HepG2 (cell line): Measurements from ENCODE around the gene NAV2. TPM values are rescaled to one million over a fixed set of nuclear protein-coding genes. Genes with fewer than 3 reads are reported as not detected.

Experiments used
- ATAC-seq: fragments of 200-7000 bp; cut with Tn5 transposase; 3 replicates; pipeline ENCODE4 v1.9.1; 2020; ENCODE audit warnings: mild to moderate bottlenecking, moderate library complexity
- BruUV-seq: library from RNA; stranded (reverse); fragments of 400-500 nt; replicated peaks from 2 replicates; lab custom pipeline; 2021; lab: Mats Ljungman, UMichigan
- CTCF ChIA-PET: fragments of 300-600 bp; formaldehyde crosslinking; extraction: SDS; loops from one replicate; lab custom pipeline; 2021; ENCODE audit warnings: low total read pairs, inconsistent platforms, low intra/inter-chr PET ratio; lab: Yijun Ruan, JAX
- POLR2A ChIA-PET: fragments of 350-600 bp; sonication (Branson Sonifier 250); formaldehyde crosslinking; loops from one replicate; lab custom pipeline; 2020; ENCODE audit warnings: antibody characterized with exemption, inconsistent platforms; lab: Yijun Ruan, JAX
- DNase-seq: peaks from one replicate; pipeline ENCODE4 v3.0.0-alpha.2; 2015; ENCODE audit warnings: low spot score
- FAIRE-seq: peaks from 3 replicates; lab custom pipeline; 2011; peaks lifted over from hg19 to GRCh38; lab: Jason Lieb, UNC
- H2AFZ ChIP-seq: one replicate; pipeline ENCODE4 v1.6.1; 2011; ENCODE audit warnings: low read length, inconsistent platforms
- H3K27ac ChIP-seq: fragments of 300-600 bp; 3 replicates; pipeline ENCODE4 v1.8.0; 2011; ENCODE audit warnings: mixed run types, mild to moderate bottlenecking, mixed read lengths, low read length, inconsistent platforms; ENCODE audit not compliant: insufficient read depth; ENCODE audit errors: extremely low read length
- H3K27me3 ChIP-seq, 2 experiments: fragments of 200-600 bp in 1 of 2; 2 replicates in 1 of 2; 3 replicates in 1 of 2; pipeline versions ENCODE4 v1.6.0 to v1.8.0; 2011; ENCODE audit warnings: low read length in 2 of 2, mild to moderate bottlenecking in 2 of 2, moderate library complexity in 2 of 2, inconsistent platforms in 1 of 2; ENCODE audit not compliant: insufficient read depth in 2 of 2, control insufficient read depth in 1 of 2
- H3K36me3 ChIP-seq, 2 experiments: fragments of 200-600 bp in 1 of 2; replicated peaks in 1 of 2; 2 replicates in 1 of 2; 3 replicates in 1 of 2; pipeline versions ENCODE4 v1.5.1 to v1.8.0; 2011; ENCODE audit warnings: low read length in 2 of 2, inconsistent platforms in 1 of 2; ENCODE audit not compliant: insufficient read depth in 2 of 2, control insufficient read depth in 1 of 2
- H3K4me1 ChIP-seq: 2 replicates; pipeline ENCODE4 v1.5.1; 2012; ENCODE audit warnings: low read length, inconsistent platforms; ENCODE audit not compliant: insufficient read depth
- H3K4me2 ChIP-seq: 2 replicates; pipeline ENCODE4 v1.6.0; 2011; ENCODE audit warnings: low read depth, low read length, inconsistent platforms
- H3K4me3 ChIP-seq, 3 experiments: fragments of 200-600 bp in 1 of 3; sonication (generic), shearing (Covaris generic) in 1 of 3; replicated peaks in 1 of 3; 2 replicates each; pipeline ENCODE4 v1.5.1; 2011 to 2016; ENCODE audit warnings: low read length in 3 of 3, inconsistent platforms in 2 of 3, low read depth in 2 of 3, mild to moderate bottlenecking in 2 of 3, control low read depth in 1 of 3, mixed read lengths in 1 of 3; ENCODE audit not compliant: insufficient read depth in 1 of 3
- H3K79me2 ChIP-seq: one replicate; pipeline ENCODE4 v1.6.1; 2011; ENCODE audit warnings: low read length, inconsistent platforms; ENCODE audit not compliant: insufficient read depth
- H3K9ac ChIP-seq: 2 replicates; pipeline ENCODE4 v1.6.0; 2011; ENCODE audit warnings: mild to moderate bottlenecking, low read depth, low read length, inconsistent platforms; ENCODE audit not compliant: insufficient read depth
- H3K9me3 ChIP-seq: 2 replicates; pipeline ENCODE4 v1.5.1; 2012; ENCODE audit warnings: mild to moderate bottlenecking, low read length
- H4K20me1 ChIP-seq: 2 replicates; pipeline ENCODE4 v1.6.0; 2011; ENCODE audit warnings: inconsistent platforms, mild to moderate bottlenecking, low read length, moderate library complexity; ENCODE audit not compliant: insufficient read depth
- BRCA1 ChIP-seq: sonication (generic); formaldehyde crosslinking; IDR thresholded peaks from 2 replicates; pipeline ENCODE4 v1.4.0; 2020; ENCODE audit warnings: missing genetic modification reagents
- DRAP1 ChIP-seq: IDR thresholded peaks from 2 replicates; pipeline ENCODE4 v1.6.1; 2016; ENCODE audit warnings: missing genetic modification reagents, missing compliant biosample characterization
- ESRRA ChIP-seq: sonication (generic); formaldehyde crosslinking; IDR thresholded peaks from 2 replicates; pipeline ENCODE4 v1.5.1; 2020; ENCODE audit warnings: mild to moderate bottlenecking, low read depth, missing genetic modification reagents
- FOXP4 ChIP-seq: sonication (generic); formaldehyde crosslinking; IDR thresholded peaks from 2 replicates; pipeline ENCODE4 v1.4.0; 2020; ENCODE audit warnings: missing genetic modification reagents
- GABPA ChIP-seq, 2 experiments: IDR thresholded peaks; 2 replicates each; pipeline ENCODE4 v1.6.1; 2011 to 2016; ENCODE audit warnings: low read depth in 2 of 2, low read length in 1 of 2, missing biosample characterization in 1 of 2, missing genetic modification characterization in 1 of 2
- HMGXB3 ChIP-seq: sonication (generic); formaldehyde crosslinking; IDR thresholded peaks from 2 replicates; pipeline ENCODE4 v1.4.0; 2020; ENCODE audit warnings: missing genetic modification reagents, borderline replicate concordance
- RFX3 ChIP-seq: IDR thresholded peaks from 2 replicates; pipeline ENCODE4 v1.6.1; 2016; ENCODE audit warnings: missing biosample characterization, missing genetic modification reagents
- SNAPC2 ChIP-seq: sonication (generic); formaldehyde crosslinking; IDR thresholded peaks from 2 replicates; pipeline ENCODE4 v1.8.1; 2022; ENCODE audit warnings: mild to moderate bottlenecking, missing genetic modification reagents
- TFDP1 ChIP-seq: IDR thresholded peaks from 2 replicates; pipeline ENCODE4 v1.6.1; 2016; ENCODE audit warnings: missing compliant biosample characterization, missing genetic modification reagents, borderline replicate concordance
- USF2 ChIP-seq, 2 experiments: sonication (generic) in 1 of 2; formaldehyde crosslinking in 1 of 2; IDR thresholded peaks; 2 replicates each; pipeline versions ENCODE4 v1.5.1 to v1.6.1; 2011 to 2020; ENCODE audit warnings: borderline replicate concordance in 1 of 2, low read depth in 1 of 2, low read length in 1 of 2, mild to moderate bottlenecking in 1 of 2, missing genetic modification reagents in 1 of 2, moderate library complexity in 1 of 2
- ZNF207 ChIP-seq: fragments of 450-650 bp; IDR thresholded peaks from 2 replicates; pipeline ENCODE4 v1.6.1; 2016; ENCODE audit warnings: antibody characterized with exemption, borderline replicate concordance
- ZNF782 ChIP-seq: sonication (generic); formaldehyde crosslinking; IDR thresholded peaks from 2 replicates; pipeline ENCODE4 v1.4.0; 2020; ENCODE audit warnings: missing genetic modification reagents, mild to moderate bottlenecking, borderline replicate concordance
- WGBS: methylation state at CpG from one replicate; pipeline ENCODE4 v1.1.6; 2017; ENCODE audit warnings: low lambda C conversion rate; 5-methylcytosine and 5-hydroxymethylcytosine counted together
- in situ Hi-C: cut with HindIII; loops from 2 replicates; pipeline ENCODE4 v1.10.0; 2017; ENCODE audit warnings: low pct_unique_long_range_greater_than_20kb; ENCODE audit not compliant: extremely low pct_ligation_motif_present
- intact Hi-C: fragments of 100-400 bp; cut with micrococcal nuclease; formaldehyde crosslinking; loops from one replicate; pipeline ENCODE4 v1.10.0; 2022; ENCODE audit not compliant: unreplicated experiment
- polyA plus RNA-seq, 8 experiments: library from polyadenylated mRNA; depleted of rRNA in 3 of 8; stranded (reverse) in 7 of 8; unstranded in 1 of 8; fragments of >200 nt; fragmentation: Illumina TruSeq in 4 of 8; extraction: Trizol in 4 of 8; gene quantifications; 2 replicates each; pipeline versions ENCODE4 v1.2.1 to v1.2.3, GENCODE V29; 2011 to 2016; ENCODE audit warnings: low read depth in 4 of 8, missing spikeins in 1 of 8, mixed read lengths in 1 of 8; ENCODE audit not compliant: insufficient read depth in 1 of 8
- total RNA-seq, 5 experiments: library from RNA; depleted of rRNA; stranded (reverse); fragments of >200 nt; fragmentation: Illumina TruSeq; extraction: Trizol; gene quantifications; 2 replicates each; pipeline ENCODE4 v1.2.3, GENCODE V29; 2016; ENCODE audit warnings: low read depth in 1 of 5

The NAV2 gene
- total and polyA plus RNA-seq, 2 of the 13 experiments (the other 11 are each of a cell fraction or from before 2014, with no cell fraction given) = 9.3 to 34.6 TPM

- no peak for TF ChIP-seq GABPA (IDR thresholded peaks at IDR 0.05; ENCODE audit: low read depth, low read length)
- no peak for TF ChIP-seq GABPA (CRISPR knock-in tag; IDR thresholded peaks at IDR 0.05; ENCODE audit: low read depth)
- no peak for TF ChIP-seq FOXP4 (CRISPR knock-in tag)
- no peak for TF ChIP-seq ZNF207
- TF ChIP-seq USF2 (IDR thresholded peaks at IDR 0.05; ENCODE audit: low read depth, low read length) = no peak
- no peak for TF ChIP-seq USF2 (CRISPR knock-in tag; IDR thresholded peaks at IDR 0.05; ENCODE audit: borderline replicate concordance)
Observed at GRCh38 chr11:19889531-19889930, 176.9 kb downstream of the NAV2 start (continued).

- Histone ChIP-seq H2AFZ (no peak overlapping the region), H3K27me3 (peaks cover 0 to 41% of the 10 kb centered on the region in 2 experiments; a peak in 4 of 5 replicates), H3K4me1 (no peaks in the 10 kb centered on the region), H3K9ac (no peak overlapping the region), H3K4me2 (no peak overlapping the region), H3K27ac (no peak overlapping the region), H3K9me3 (no peaks in the 10 kb centered on the region), H4K20me1 (no peaks in the 10 kb centered on the region), H3K36me3 (no peaks in the 10 kb centered on the region), H3K4me3 (no peak overlapping the region), H3K79me2 (no peaks in the 10 kb centered on the region)
- FAIRE-seq = no peak
- in situ Hi-C loops = no loop called here
- CTCF ChIA-PET = no interaction called here
- no TSS peak for BruUV-seq
- intact Hi-C loops = no loop called here
- no peak for ATAC-seq
- no peak for DNase-seq
- POLR2A ChIA-PET = no interaction called here
- WGBS = 0% methylated on average over 1 of the region's 1 CpG
- no peak for TF ChIP-seq SNAPC2
- TF ChIP-seq RFX3 (CRISPR knock-in tag) = no peak
- TF ChIP-seq TFDP1 (CRISPR knock-in tag) = no peak
- TF ChIP-seq HMGXB3 = no peak
- no peak for TF ChIP-seq ZNF782 (CRISPR knock-in tag)
- no peak for TF ChIP-seq ESRRA (CRISPR knock-in tag)
- no peak for TF ChIP-seq BRCA1 (CRISPR knock-in tag)
- no peak for TF ChIP-seq DRAP1 (CRISPR knock-in tag)
Observed at GRCh38 chr11:19890308-19890707, 177.7 kb downstream of the NAV2 start.
